SK-N-SH treated with all-trans-retinoic acid at 6 μM for 48 hours (cell line): Measurements from ENCODE around the gene PHKG2.

Experiments
- ATAC-seq: fragments of 200-7000 bp; cut with Tn5 transposase; 3 replicates; pipeline ENCODE4 v1.9.1; 2020; ENCODE audit warnings: mild to moderate bottlenecking, moderate library complexity
- ARNTL ChIP-seq: fragments of 450-650 bp; formaldehyde crosslinking; IDR thresholded peaks from 2 replicates; pipeline ENCODE4 v1.5.0; 2020; ENCODE audit warnings: low read depth, mild to moderate bottlenecking, moderate library complexity, borderline replicate concordance
- BACH2 ChIP-seq: fragments of 250-450 bp; sonication (Bioruptor Pico); IDR thresholded peaks from 2 replicates; pipeline ENCODE4 v1.9.0; 2021; ENCODE audit warnings: mild to moderate bottlenecking, borderline replicate concordance
- CREB5 ChIP-seq: fragments of 250-450 bp; sonication (Bioruptor Pico); IDR thresholded peaks from 2 replicates; pipeline ENCODE4 v1.5.1; 2020; ENCODE audit warnings: low read depth, mild to moderate bottlenecking, moderate library complexity
- ESRRG ChIP-seq: fragments of 250-450 bp; sonication (Bioruptor Pico); IDR thresholded peaks from 2 replicates; pipeline ENCODE4 v1.6.1; 2021; ENCODE audit warnings: mild to moderate bottlenecking
- ISL1 ChIP-seq: fragments of 250-450 bp; sonication (Bioruptor Pico); IDR thresholded peaks from 2 replicates; pipeline ENCODE4 v2.1.2; 2022; ENCODE audit warnings: mild to moderate bottlenecking, moderate library complexity
- PATZ1 ChIP-seq: fragments of 250-450 bp; sonication (Bioruptor Pico); IDR thresholded peaks from 2 replicates; pipeline ENCODE4 v1.8.0; 2020; ENCODE audit warnings: mild to moderate bottlenecking, moderate library complexity, borderline replicate concordance
- POU6F1 ChIP-seq: fragments of 250-450 bp; sonication (Bioruptor Pico); IDR thresholded peaks from 2 replicates; pipeline ENCODE4 v1.8.0; 2021; ENCODE audit warnings: low read depth, mild to moderate bottlenecking, moderate library complexity, borderline replicate concordance
- PPARA ChIP-seq: fragments of 250-450 bp; sonication (Bioruptor Pico); IDR thresholded peaks from 2 replicates; pipeline ENCODE4 v1.5.0; 2020; ENCODE audit warnings: mild to moderate bottlenecking, borderline replicate concordance
- RARB ChIP-seq: fragments of 250-450 bp; sonication (Bioruptor Pico); IDR thresholded peaks from 2 replicates; pipeline ENCODE4 v1.8.0; 2021; ENCODE audit warnings: mild to moderate bottlenecking, moderate library complexity
- SNAI2 ChIP-seq: fragments of 250-450 bp; sonication (Bioruptor Pico); IDR thresholded peaks from 2 replicates; pipeline ENCODE4 v1.5.0; 2020; ENCODE audit warnings: mild to moderate bottlenecking, moderate library complexity
- TCF4 ChIP-seq: fragments of 250-450 bp; sonication (Bioruptor Pico); IDR thresholded peaks from 2 replicates; pipeline ENCODE4 v1.8.0; 2021; ENCODE audit warnings: mild to moderate bottlenecking, moderate library complexity, borderline replicate concordance
- TOX ChIP-seq: fragments of 250-450 bp; sonication (Bioruptor Pico); IDR thresholded peaks from 2 replicates; pipeline ENCODE4 v1.8.0; 2021; ENCODE audit warnings: mild to moderate bottlenecking, moderate library complexity, borderline replicate concordance
- TSHZ2 ChIP-seq: fragments of 250-450 bp; sonication (Bioruptor Pico); IDR thresholded peaks from 2 replicates; pipeline ENCODE4 v1.5.0; 2020; ENCODE audit warnings: mild to moderate bottlenecking, moderate library complexity
- ZC3H10 ChIP-seq: fragments of 250-450 bp; sonication (Bioruptor Pico); IDR thresholded peaks from 2 replicates; pipeline ENCODE4 v1.5.1; 2021; ENCODE audit warnings: mild to moderate bottlenecking, moderate library complexity
- ZFP3 ChIP-seq: fragments of 250-450 bp; sonication (Bioruptor Pico); IDR thresholded peaks from 2 replicates; pipeline ENCODE4 v1.5.0; 2020; ENCODE audit warnings: mild to moderate bottlenecking, moderate library complexity
- ZFP30 ChIP-seq: fragments of 450-650 bp; formaldehyde crosslinking; IDR thresholded peaks from 2 replicates; pipeline ENCODE4 v1.5.0; 2022; ENCODE audit warnings: mild to moderate bottlenecking, moderate library complexity
- ZNF565 ChIP-seq: fragments of 450-650 bp; formaldehyde crosslinking; conservative IDR thresholded peaks from 2 replicates; pipeline ENCODE4 v1.5.0; 2020; ENCODE audit warnings: low read depth, mild to moderate bottlenecking, moderate library complexity
- ZNF70 ChIP-seq: fragments of 450-650 bp; formaldehyde crosslinking; IDR thresholded peaks from 2 replicates; pipeline ENCODE4 v1.5.0; 2020; ENCODE audit warnings: mild to moderate bottlenecking, moderate library complexity
- ZNF8 ChIP-seq: fragments of 450-650 bp; formaldehyde crosslinking; IDR thresholded peaks from 2 replicates; pipeline ENCODE4 v1.5.0; 2020; ENCODE audit warnings: mild to moderate bottlenecking, moderate library complexity

The PHKG2 gene

GRCh38 chr16:30706046-30706445 is 42.2 kb upstream of the PHKG2 start:
- no peak for TF ChIP-seq POU6F1 (CRISPR knock-in tag)
- TF ChIP-seq ZFP3 (CRISPR knock-in tag): no peak
- TF ChIP-seq ZNF8: no peak
- TF ChIP-seq ZFP30 (CRISPR knock-in tag): no peak
- ATAC-seq: no peak

GRCh38 chr16:30710971-30711370 is 37.3 kb upstream of the PHKG2 start:
- TF ChIP-seq ISL1 (CRISPR knock-in tag): 0 out of 2 replicates have a peak, but pooled peaks have one; percentile 14
- no peak for TF ChIP-seq PATZ1 (CRISPR knock-in tag)
- ATAC-seq: no peak

- TF ChIP-seq CREB5: no peak
- TF ChIP-seq PATZ1 (CRISPR knock-in tag): no peak
- TF ChIP-seq PPARA (CRISPR knock-in tag): no peak
- no peak for TF ChIP-seq ZC3H10 (CRISPR knock-in tag)
- ATAC-seq: no peak
Measured at GRCh38 chr16:30711712-30712111, 36.5 kb upstream of the PHKG2 start.

- ATAC-seq: no peak
- no peak for TF ChIP-seq CREB5
- TF ChIP-seq SNAI2 (CRISPR knock-in tag): no peak
- no peak for TF ChIP-seq RARB (CRISPR knock-in tag)
- no peak for TF ChIP-seq TCF4 (CRISPR knock-in tag)
- TF ChIP-seq ARNTL (CRISPR knock-in tag): no peak
- no peak for TF ChIP-seq ZNF565 (CRISPR knock-in tag)
- TF ChIP-seq ZNF70 (CRISPR knock-in tag): no peak
- no peak for TF ChIP-seq PATZ1 (CRISPR knock-in tag)
- no peak for TF ChIP-seq TOX (CRISPR knock-in tag)
- TF ChIP-seq TSHZ2: no peak
- TF ChIP-seq BACH2: no peak
- TF ChIP-seq POU6F1 (CRISPR knock-in tag): no peak
- no peak for TF ChIP-seq ESRRG (CRISPR knock-in tag)
- no peak for TF ChIP-seq PPARA (CRISPR knock-in tag)
- no peak for TF ChIP-seq ZNF8
Measured at GRCh38 chr16:30715750-30716445, 32.3 kb upstream of the PHKG2 start.
